Thoracic aorta (tissue), 2 donors: ENCODE data around the gene RREB1. TPM values are rescaled to one million over a fixed set of nuclear protein-coding genes. Genes with fewer than 3 reads are reported as not detected.
A peak's percentile ranks its signal among the peaks of the same experiment; 100 is the strongest.

Experiments
- ATAC-seq: fragments of 150-250 bp; one replicate; pipeline ENCODE4 v1.8.0; 2017; ENCODE audit warnings: low read depth; ENCODE audit not compliant: insufficient number of reproducible peaks, low FRiP score
- DNase-seq: peaks from one replicate; pipeline ENCODE4 v3.0.0-alpha.2; 2020; ENCODE audit warnings: low spot score
- H3K27ac ChIP-seq, 2 donors: fragments of 200-600 bp; sonication (generic); 1 replicate in 1 of 2; 2 replicates in 1 of 2; pipeline ENCODE4 v1.5.1; 2016; ENCODE audit warnings: mild to moderate bottlenecking in 2 of 2, moderate library complexity in 2 of 2
- H3K27me3 ChIP-seq: fragments of 200-600 bp; sonication (generic); replicated peaks from 2 replicates; pipeline ENCODE4 v1.6.0; 2016; ENCODE audit warnings: mild to moderate bottlenecking; ENCODE audit not compliant: insufficient read depth
- H3K36me3 ChIP-seq: fragments of 200-600 bp; sonication (generic); one replicate; pipeline ENCODE4 v1.5.1; 2016
- H3K4me1 ChIP-seq, 2 donors: fragments of 200-600 bp; sonication (generic); 1 replicate in 1 of 2; 2 replicates in 1 of 2; pipeline versions ENCODE4 v1.5.1 to v1.6.0; 2016; ENCODE audit warnings: low read depth in 2 of 2, mild to moderate bottlenecking in 1 of 2; ENCODE audit not compliant: control insufficient read depth in 1 of 2
- H3K4me3 ChIP-seq: fragments of 200-600 bp; sonication (generic); 2 replicates; pipeline ENCODE4 v1.5.1; 2016; ENCODE audit warnings: mild to moderate bottlenecking
- H3K9me3 ChIP-seq: fragments of 200-600 bp; sonication (generic); 2 replicates; pipeline ENCODE4 v1.5.1; 2016
- CTCF ChIP-seq: fragments of 200-600 bp; sonication (generic); IDR thresholded peaks from one replicate; pipeline ENCODE4 v1.5.1; 2019; ENCODE audit warnings: antibody characterized with exemption
- total RNA-seq, 2 donors: library from RNA; depleted of rRNA; stranded (reverse); fragments of >200 nt; gene quantifications; one replicate each; pipeline versions ENCODE4 v1.1.0 to v1.2.3, GENCODE V29; 2016

RREB1 gene
- total RNA-seq, 2 donors from 2014 or later = 30.6 to 39.3 TPM

GRCh38 chr6:7106752-7107577 is 796 bp upstream of the RREB1 start:
- H3K4me3 ChIP-seq = peak overlapping the region; percentile 100
- DNase-seq = no peak
- no peaks in the 10 kb centered on the region for H3K36me3 ChIP-seq
- TF ChIP-seq CTCF = no peak
- H3K27ac ChIP-seq = peak overlapping the region; percentile 85 to 91
- peak; percentile 3 for ATAC-seq
- peaks cover 6 to 18% of the 10 kb centered on the region in 2 donors for H3K4me1 ChIP-seq
- no peaks in the 10 kb centered on the region for H3K9me3 ChIP-seq
- H3K27me3 ChIP-seq = no peaks in the 10 kb centered on the region

DNA sequence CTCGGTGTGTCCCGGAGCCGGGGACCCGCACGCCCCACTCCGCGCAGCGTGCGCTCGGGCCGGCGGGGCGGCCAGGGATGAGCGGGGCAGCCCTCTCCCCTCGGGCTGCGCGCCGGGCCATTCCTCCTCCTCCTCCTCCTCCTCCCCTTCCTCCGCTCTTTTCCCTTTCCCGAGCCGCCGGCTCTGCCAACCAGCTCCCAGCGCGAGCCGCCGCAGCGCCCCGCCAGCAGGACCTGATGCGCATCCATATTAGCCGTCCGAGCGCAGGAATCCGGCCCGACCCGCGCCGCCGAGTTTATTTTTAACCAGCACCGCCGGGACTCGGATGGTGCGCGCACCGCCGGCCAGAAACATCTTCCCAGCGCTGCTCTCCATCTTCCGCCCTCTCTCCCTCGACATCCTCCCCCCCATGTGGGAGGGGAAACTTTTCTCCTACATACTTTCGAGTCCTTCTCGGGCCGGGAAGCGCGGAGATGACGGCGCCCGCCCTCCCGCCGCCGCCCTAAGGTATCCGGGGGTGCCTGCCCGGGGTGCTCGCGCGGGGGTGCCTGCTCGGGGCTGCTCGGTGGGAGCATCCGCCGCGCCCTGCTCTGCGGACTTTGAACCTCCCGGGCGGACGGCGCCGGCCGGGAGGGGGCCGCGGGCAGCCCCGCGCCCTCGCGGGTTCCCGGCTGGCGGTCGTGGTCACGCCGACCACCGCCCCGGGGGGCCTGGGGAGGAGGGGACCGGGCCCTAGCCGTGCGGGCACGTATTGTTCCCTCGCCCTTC is 619 bp downstream of the RREB1 start:
- no peak for TF ChIP-seq CTCF
- peaks cover 6 to 27% of the 10 kb centered on the region in 2 donors for H3K4me1 ChIP-seq
- no peak for DNase-seq
- no peaks in the 10 kb centered on the region for H3K27me3 ChIP-seq
- no peaks in the 10 kb centered on the region for H3K9me3 ChIP-seq
- ATAC-seq = peak; percentile 24
- peak overlapping the region; percentile 85 to 91 for H3K27ac ChIP-seq
- peak overlapping the region; percentile 100 for H3K4me3 ChIP-seq
- no peaks in the 10 kb centered on the region for H3K36me3 ChIP-seq

DNA sequence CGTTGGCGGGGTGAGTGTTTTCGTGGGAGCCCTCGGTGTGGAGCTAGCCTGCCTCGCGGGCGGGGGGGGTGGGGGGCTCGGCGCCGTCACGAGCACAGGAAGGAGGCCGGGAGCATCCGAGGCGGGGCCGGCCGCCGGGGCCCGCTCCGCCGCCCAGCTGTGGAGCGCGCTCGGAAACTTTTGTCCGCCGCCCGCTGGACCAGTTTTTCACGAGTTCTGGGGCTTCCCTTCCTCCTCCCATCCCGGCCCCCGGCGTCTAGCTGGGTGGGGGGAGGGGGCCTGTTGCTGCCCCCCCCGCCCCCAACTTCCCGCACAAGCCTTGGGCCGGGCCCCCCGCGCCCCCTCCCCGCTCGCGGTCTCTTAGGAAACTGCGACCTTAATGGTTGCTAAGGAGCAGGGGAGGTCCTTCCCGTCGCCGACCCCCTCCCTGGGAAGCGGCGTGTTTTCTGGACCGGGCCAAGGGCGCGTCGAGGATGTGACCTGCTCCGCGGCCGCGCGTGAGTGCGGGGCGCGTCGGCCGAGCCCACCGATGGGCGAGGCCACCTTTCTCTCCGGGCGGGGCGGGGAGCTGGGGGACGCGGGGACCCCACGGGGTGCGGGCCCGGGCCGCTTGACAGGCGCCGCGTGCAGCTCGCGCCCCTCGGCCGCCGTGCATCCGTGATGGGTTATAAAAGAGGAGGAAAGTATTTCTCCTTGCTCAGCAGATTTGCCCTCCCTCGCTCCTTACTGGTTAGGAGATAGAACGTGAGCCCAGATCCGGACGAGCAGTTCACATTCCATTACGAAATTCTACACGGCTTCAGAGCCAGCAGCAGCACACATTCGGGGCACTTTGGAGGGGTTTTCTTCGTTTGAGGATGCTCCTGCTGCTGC is 1.4 kb downstream of the RREB1 start:
- Histone ChIP-seq H3K36me3 (no peaks in the 10 kb centered on the region), H3K27me3 (no peaks in the 10 kb centered on the region), H3K4me3 (peak overlapping the region; percentile 100), H3K27ac (peak overlapping the region; percentile 85 to 91), H3K9me3 (no peaks in the 10 kb centered on the region), H3K4me1 (peaks cover 6 to 27% of the 10 kb centered on the region in 2 donors)
- no peak for TF ChIP-seq CTCF
- DNase-seq = peak; percentile 19
- ATAC-seq = peak; percentile 55

- no peaks in the 10 kb centered on the region for H3K9me3 ChIP-seq
- peaks cover 6 to 37% of the 10 kb centered on the region in 2 donors for H3K4me1 ChIP-seq
- H3K27me3 ChIP-seq = no peaks in the 10 kb centered on the region
- peak overlapping the region; percentile 100 for H3K4me3 ChIP-seq
- no peak for TF ChIP-seq CTCF
- no peak for DNase-seq
- ATAC-seq = no peak
- no peaks in the 10 kb centered on the region for H3K36me3 ChIP-seq
- H3K27ac ChIP-seq = peak overlapping the region in 1 of 2 donors; percentile 85
These were observed 2.5 kb downstream of the RREB1 start for GRCh38 chr6:7110092-7110792.
